Endodermal cell (in vitro differentiated cells): ENCODE measurements around the gene PACSIN1. TPM values are rescaled to one million over a fixed set of nuclear protein-coding genes. Genes with fewer than 3 reads are reported as not detected.
A peak's percentile ranks its signal among the peaks of the same experiment; 100 is the strongest.

Experiments used
- DNase-seq: peaks from one replicate; pipeline ENCODE4 v3.0.0-alpha.2; 2017
- H3K27ac ChIP-seq: 2 replicates; pipeline ENCODE4 v1.5.1; 2013; ENCODE audit warnings: mild to moderate bottlenecking, low read depth, low read length, moderate library complexity
- H3K27me3 ChIP-seq: 2 replicates; pipeline ENCODE4 v1.6.1; 2013; ENCODE audit warnings: mild to moderate bottlenecking, low read length, moderate library complexity; ENCODE audit not compliant: insufficient read depth, control insufficient read depth, poor library complexity, severe bottlenecking
- H3K36me3 ChIP-seq: 2 replicates; pipeline ENCODE4 v1.7.0; 2013; ENCODE audit warnings: mild to moderate bottlenecking, low read length, moderate library complexity; ENCODE audit not compliant: control insufficient read depth, insufficient read depth
- H3K4me1 ChIP-seq: one replicate; pipeline ENCODE4 v1.7.0; 2013; ENCODE audit warnings: low read length; ENCODE audit not compliant: control insufficient read depth, insufficient read depth
- H3K4me3 ChIP-seq: 2 replicates; pipeline ENCODE4 v1.5.1; 2013; ENCODE audit warnings: mild to moderate bottlenecking, low read length, moderate library complexity
- H3K9ac ChIP-seq: 2 replicates; pipeline ENCODE4 v1.6.1; 2013; ENCODE audit warnings: mild to moderate bottlenecking, low read length, moderate library complexity; ENCODE audit not compliant: poor library complexity, severe bottlenecking; ENCODE audit errors: extremely low read depth
- H3K9me3 ChIP-seq: 2 replicates; pipeline ENCODE4 v1.6.1; 2013; ENCODE audit warnings: mild to moderate bottlenecking, low read length, moderate library complexity; ENCODE audit not compliant: control insufficient read depth
- H3K27ac Mint-ChIP-seq: 2 replicates; pipeline ENCODE4 v1.8.0; 2020; ENCODE audit warnings: mixed read lengths
- H3K27me3 Mint-ChIP-seq: 2 replicates; pipeline ENCODE4 v1.8.0; 2021; ENCODE audit warnings: mild to moderate bottlenecking, mixed read lengths; ENCODE audit not compliant: insufficient read depth
- H3K36me3 Mint-ChIP-seq: 2 replicates; pipeline ENCODE4 v1.8.0; 2020; ENCODE audit warnings: low read depth, mixed read lengths
- H3K4me1 Mint-ChIP-seq: 2 replicates; pipeline ENCODE4 v1.8.0; 2020; ENCODE audit warnings: mixed read lengths
- H3K4me3 Mint-ChIP-seq: 2 replicates; pipeline ENCODE4 v1.8.0; 2020; ENCODE audit warnings: mild to moderate bottlenecking, moderate library complexity, mixed read lengths
- H3K9me3 Mint-ChIP-seq: 2 replicates; pipeline ENCODE4 v1.8.0; 2020; ENCODE audit warnings: mild to moderate bottlenecking, mixed read lengths
- WGBS, 2 experiments: methylation state at CpG; one replicate each; pipeline versions ENCODE4 v1.1.5 to v1.1.7; 2013; ENCODE audit warnings: missing lambda C conversion rate in 2 of 2, mixed read lengths in 1 of 2; ENCODE audit not compliant: insufficient coverage in 1 of 2, insufficient read length in 1 of 2; 5-methylcytosine and 5-hydroxymethylcytosine counted together
- total RNA-seq, 2 donors: library from RNA; stranded (reverse); fragmentation: NEBNext Ultra II Directional in 1 of 2; extraction: Animal tissue kit (Norgen Biotek cat#: 25700) in 1 of 2; gene quantifications; 2 replicates in 1 of 2; 3 replicates in 1 of 2; pipeline ENCODE4 v1.2.1, GENCODE V29; 2021
- TF ChIP-seq, protein P1 (sequence below): fragments of 200-600 bp; sonication (generic); conservative IDR thresholded peaks from 2 replicates; pipeline ENCODE4 v1.5.0; 2021; ENCODE audit warnings: antibody characterized with exemption, mild to moderate bottlenecking

Gene PACSIN1
- total RNA-seq, 2 donors from 2014 or later: 7.2 to 7.3 TPM

DNA sequence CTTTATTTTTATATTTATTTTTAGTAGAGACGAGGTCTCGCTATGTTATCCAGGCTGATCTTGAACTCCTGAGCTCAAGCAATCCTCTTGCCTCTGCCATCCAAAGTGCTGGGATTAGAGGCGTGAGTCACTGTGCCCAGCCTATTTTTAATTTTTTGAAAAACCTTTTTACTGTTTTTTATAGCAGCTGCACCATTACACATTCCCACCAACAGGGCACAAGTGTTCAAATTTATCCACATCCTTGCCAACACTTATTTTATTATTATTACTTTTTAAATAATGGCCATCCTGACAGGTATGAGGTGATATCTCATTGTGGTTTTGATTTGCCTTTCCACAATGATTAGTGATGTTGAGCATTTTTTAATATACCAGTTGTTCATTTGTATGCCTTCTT, 42.5 kb downstream of the PACSIN1 start:
- peaks cover 12% of the 10 kb centered on the region for H3K4me1 ChIP-seq
- H3K27ac ChIP-seq: no peak overlapping the region
- H3K9ac ChIP-seq: no peak overlapping the region
- no peak for DNase-seq
- TF ChIP-seq, protein P1, sequence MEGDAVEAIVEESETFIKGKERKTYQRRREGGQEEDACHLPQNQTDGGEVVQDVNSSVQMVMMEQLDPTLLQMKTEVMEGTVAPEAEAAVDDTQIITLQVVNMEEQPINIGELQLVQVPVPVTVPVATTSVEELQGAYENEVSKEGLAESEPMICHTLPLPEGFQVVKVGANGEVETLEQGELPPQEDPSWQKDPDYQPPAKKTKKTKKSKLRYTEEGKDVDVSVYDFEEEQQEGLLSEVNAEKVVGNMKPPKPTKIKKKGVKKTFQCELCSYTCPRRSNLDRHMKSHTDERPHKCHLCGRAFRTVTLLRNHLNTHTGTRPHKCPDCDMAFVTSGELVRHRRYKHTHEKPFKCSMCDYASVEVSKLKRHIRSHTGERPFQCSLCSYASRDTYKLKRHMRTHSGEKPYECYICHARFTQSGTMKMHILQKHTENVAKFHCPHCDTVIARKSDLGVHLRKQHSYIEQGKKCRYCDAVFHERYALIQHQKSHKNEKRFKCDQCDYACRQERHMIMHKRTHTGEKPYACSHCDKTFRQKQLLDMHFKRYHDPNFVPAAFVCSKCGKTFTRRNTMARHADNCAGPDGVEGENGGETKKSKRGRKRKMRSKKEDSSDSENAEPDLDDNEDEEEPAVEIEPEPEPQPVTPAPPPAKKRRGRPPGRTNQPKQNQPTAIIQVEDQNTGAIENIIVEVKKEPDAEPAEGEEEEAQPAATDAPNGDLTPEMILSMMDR: peak; percentile 50
- Mint-ChIP-seq H3K27ac (no peak overlapping the region), H3K27me3 (peaks cover 26% of the 10 kb centered on the region), H3K4me3 (no peak overlapping the region), H3K9me3 (peaks cover 8% of the 10 kb centered on the region), H3K36me3 (peaks cover 1% of the 10 kb centered on the region), H3K4me1 (peaks cover 25% of the 10 kb centered on the region)
- peaks cover 3% of the 10 kb centered on the region for H3K9me3 ChIP-seq
- WGBS, 2 experiments: 91 to 100% methylated on average over 3 of the region's 3 CpGs
- no peaks in the 10 kb centered on the region for H3K36me3 ChIP-seq
- no peak overlapping the region for H3K4me3 ChIP-seq
- peaks cover 9% of the 10 kb centered on the region for H3K27me3 ChIP-seq

DNA sequence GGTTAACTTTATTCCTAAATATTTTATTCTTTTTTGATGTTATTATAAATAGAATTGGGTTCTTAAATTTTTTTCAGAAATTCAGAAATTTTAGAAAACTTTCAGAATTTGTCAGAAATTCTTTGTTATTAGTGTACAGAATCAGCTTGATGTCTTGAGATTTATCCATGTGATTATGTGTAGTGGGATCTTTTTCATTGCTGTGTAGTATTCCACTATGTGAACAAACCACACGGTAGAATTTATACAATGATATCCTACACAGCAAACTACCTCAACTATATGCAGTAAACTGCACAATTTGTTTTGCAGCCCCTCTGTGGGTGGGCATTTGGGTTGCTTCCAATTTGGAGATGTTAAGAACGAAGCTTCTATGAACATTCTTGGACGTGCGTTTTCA, 43.9 kb downstream of the PACSIN1 start:
- H3K27ac Mint-ChIP-seq: no peak overlapping the region

DNA sequence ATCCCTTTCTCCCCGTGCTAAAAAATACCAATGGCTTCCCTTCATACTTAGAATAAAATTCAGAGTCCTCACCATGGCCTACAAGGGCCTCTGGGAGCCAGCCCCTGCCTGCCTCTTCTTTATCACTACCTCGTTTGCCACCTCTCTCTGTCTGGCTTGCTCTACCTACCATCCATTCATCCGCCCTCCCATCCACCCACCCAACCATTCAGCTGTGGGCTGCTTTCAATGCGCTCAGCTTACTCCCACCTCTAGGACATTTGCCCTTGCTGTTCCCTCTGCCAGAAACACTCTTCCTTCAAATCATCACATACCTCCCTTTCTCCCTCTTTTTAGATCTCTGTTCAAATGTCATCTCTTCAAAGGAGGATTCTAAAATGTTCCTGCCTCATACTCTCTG, 44.4 kb downstream of the PACSIN1 start:
- Histone ChIP-seq H3K36me3 (no peaks in the 10 kb centered on the region), H3K4me1 (peaks cover 20% of the 10 kb centered on the region), H3K27me3 (peaks cover 24% of the 10 kb centered on the region), H3K27ac (no peak overlapping the region), H3K9me3 (peaks cover 3% of the 10 kb centered on the region), H3K4me3 (no peak overlapping the region), H3K9ac (no peak overlapping the region)
- WGBS, 2 experiments: 86 to 93% methylated on average over 3 to 4 of the region's 4 CpGs
- Mint-ChIP-seq H3K4me1 (peaks cover 37% of the 10 kb centered on the region), H3K36me3 (peaks cover 1% of the 10 kb centered on the region), H3K27ac (no peak overlapping the region), H3K4me3 (no peak overlapping the region), H3K9me3 (peaks cover 8% of the 10 kb centered on the region), H3K27me3 (peaks cover 43% of the 10 kb centered on the region)
- peak; percentile 18 for DNase-seq
- TF ChIP-seq, protein P1: no peak

More for the DNA sequence above, 43.9 kb downstream of the PACSIN1 start:
- no peak overlapping the region for H3K9ac ChIP-seq
- 96 to 100% methylated on average over 3 to 4 of the region's 4 CpGs for WGBS, 2 experiments
- TF ChIP-seq, protein P1: no peak
- H3K4me1 ChIP-seq: peaks cover 18% of the 10 kb centered on the region
- Mint-ChIP-seq H3K36me3 (peaks cover 1% of the 10 kb centered on the region), H3K27me3 (peaks cover 39% of the 10 kb centered on the region), H3K4me1 (peaks cover 37% of the 10 kb centered on the region), H3K9me3 (peaks cover 8% of the 10 kb centered on the region), H3K4me3 (no peak overlapping the region)
- no peaks in the 10 kb centered on the region for H3K36me3 ChIP-seq
- H3K4me3 ChIP-seq: no peak overlapping the region
- no peak overlapping the region for H3K27ac ChIP-seq
- peaks cover 3% of the 10 kb centered on the region for H3K9me3 ChIP-seq
- DNase-seq: peak; percentile 5
- H3K27me3 ChIP-seq: peaks cover 19% of the 10 kb centered on the region
